ENCODE measurements around the gene MFSD2A.

GRCh38 chr1:39915499-39916129, 39.3 kb upstream of the MFSD2A start:
- TF ChIP-seq, protein P1, sequence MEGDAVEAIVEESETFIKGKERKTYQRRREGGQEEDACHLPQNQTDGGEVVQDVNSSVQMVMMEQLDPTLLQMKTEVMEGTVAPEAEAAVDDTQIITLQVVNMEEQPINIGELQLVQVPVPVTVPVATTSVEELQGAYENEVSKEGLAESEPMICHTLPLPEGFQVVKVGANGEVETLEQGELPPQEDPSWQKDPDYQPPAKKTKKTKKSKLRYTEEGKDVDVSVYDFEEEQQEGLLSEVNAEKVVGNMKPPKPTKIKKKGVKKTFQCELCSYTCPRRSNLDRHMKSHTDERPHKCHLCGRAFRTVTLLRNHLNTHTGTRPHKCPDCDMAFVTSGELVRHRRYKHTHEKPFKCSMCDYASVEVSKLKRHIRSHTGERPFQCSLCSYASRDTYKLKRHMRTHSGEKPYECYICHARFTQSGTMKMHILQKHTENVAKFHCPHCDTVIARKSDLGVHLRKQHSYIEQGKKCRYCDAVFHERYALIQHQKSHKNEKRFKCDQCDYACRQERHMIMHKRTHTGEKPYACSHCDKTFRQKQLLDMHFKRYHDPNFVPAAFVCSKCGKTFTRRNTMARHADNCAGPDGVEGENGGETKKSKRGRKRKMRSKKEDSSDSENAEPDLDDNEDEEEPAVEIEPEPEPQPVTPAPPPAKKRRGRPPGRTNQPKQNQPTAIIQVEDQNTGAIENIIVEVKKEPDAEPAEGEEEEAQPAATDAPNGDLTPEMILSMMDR (IDR thresholded peaks at IDR 0.05) = no peak
- no peak for TF ChIP-seq POLR2A (IDR thresholded peaks at IDR 0.05)

All from Peyer's patch (tissue), 4 donors.